ENCODE data around the gene MGME1. TPM values are rescaled to one million over a fixed set of nuclear protein-coding genes. Genes with fewer than 3 reads are reported as not detected.
A peak's percentile ranks its signal among the peaks of the same experiment; 100 is the strongest.

MGME1 gene
- total and polyA plus RNA-seq, 2 of the 13 experiments (the other 11 are each of a cell fraction or from before 2014, with no cell fraction given): 36.7 to 66.6 TPM

DNA sequence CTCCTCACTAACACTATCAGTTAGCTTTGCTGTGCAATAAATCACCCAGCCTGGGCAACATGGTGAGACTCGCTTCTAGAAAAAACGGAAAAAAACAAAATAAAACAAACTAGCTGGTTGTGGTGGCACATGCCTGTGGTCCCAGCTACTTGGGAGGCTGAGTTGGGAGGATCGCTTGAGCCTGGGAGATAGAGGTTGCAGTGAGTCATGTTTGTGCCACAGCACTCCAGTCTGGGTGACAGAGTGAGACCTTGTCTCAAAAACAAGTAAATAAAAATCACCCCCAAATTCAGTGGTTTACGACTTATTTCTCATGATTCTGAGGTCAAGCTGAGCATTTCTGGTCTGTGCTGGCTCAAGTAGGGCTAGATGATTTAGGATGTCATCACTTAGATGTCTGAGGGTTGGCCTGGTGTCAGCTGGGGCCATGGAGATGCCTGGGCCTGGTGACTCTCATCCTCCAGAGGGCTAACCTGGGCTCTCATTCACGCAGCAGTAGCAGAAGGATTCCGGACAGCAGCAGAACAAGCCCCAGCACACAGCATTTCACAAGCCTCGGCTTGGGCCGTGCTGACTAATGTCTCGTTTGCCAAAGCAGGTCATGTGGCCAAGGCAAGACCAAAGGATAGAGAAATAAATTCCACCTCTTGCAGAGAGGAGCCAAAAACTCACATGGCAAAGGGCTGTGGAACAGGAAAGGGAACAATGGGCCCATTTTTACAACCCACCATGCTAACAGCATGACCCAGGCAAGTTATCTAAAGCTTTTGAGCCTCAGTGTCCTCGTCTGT lies 32.5 kb downstream of the MGME1 start (continued):
- TF ChIP-seq PHF21A (CRISPR knock-in tag; IDR thresholded peaks at IDR 0.05) (0 out of 2 replicates have a peak, but pooled peaks have one; percentile 27), KDM6A (CRISPR knock-in tag; IDR thresholded peaks at IDR 0.05; ENCODE audit: low read depth) (peak; percentile 45; the same call in 1 of the 2 replicates), ZNF441 (CRISPR knock-in tag; IDR thresholded peaks at IDR 0.05; ENCODE audit: borderline replicate concordance) (peak; percentile 52; the same call in 1 of the 2 replicates), MED1 (CRISPR knock-in tag; IDR thresholded peaks at IDR 0.05) (no peak), ZNF337 (CRISPR knock-in tag; IDR thresholded peaks at IDR 0.05; ENCODE audit: borderline replicate concordance, low read depth) (no peak), MIER2 (CRISPR knock-in tag; IDR thresholded peaks at IDR 0.05) (no peak), ZSCAN22 (CRISPR knock-in tag; IDR thresholded peaks at IDR 0.05) (no peak), NR3C1 (CRISPR knock-in tag; IDR thresholded peaks at IDR 0.05) (no peak), ZNF431 (CRISPR knock-in tag; IDR thresholded peaks at IDR 0.05; ENCODE audit: borderline replicate concordance, low read depth) (no peak), TAF1 (CRISPR knock-in tag; IDR thresholded peaks at IDR 0.05) (no peak), SRSF4 (IDR thresholded peaks at IDR 0.05; ENCODE audit: low read depth, low read length, poor library complexity, severe bottlenecking) (no peak), GZF1 (CRISPR knock-in tag; IDR thresholded peaks at IDR 0.05) (no peak), NR2C2 (CRISPR knock-in tag; IDR thresholded peaks at IDR 0.05; ENCODE audit: borderline replicate concordance) (no peak), HNRNPK (IDR thresholded peaks at IDR 0.05; ENCODE audit: low read depth, low read length, poor library complexity, severe bottlenecking) (no peak), ZNF766 (CRISPR knock-in tag; IDR thresholded peaks at IDR 0.05; ENCODE audit: borderline replicate concordance) (no peak), MEIS2 (CRISPR knock-in tag; IDR thresholded peaks at IDR 0.05) (no peak), TCF7L2 (IDR thresholded peaks at IDR 0.05; ENCODE audit: low read depth, low read length) (no peak), ZMAT3 (CRISPR knock-in tag; conservative IDR thresholded peaks at IDR 0.05) (no peak), ZNF12 (CRISPR knock-in tag; IDR thresholded peaks at IDR 0.05) (peak; percentile 97), RXRA (CRISPR knock-in tag; IDR thresholded peaks at IDR 0.05) (peak; percentile 69; the same call in 1 of the 2 replicates), MAZ (IDR thresholded peaks at IDR 0.05; ENCODE audit: borderline replicate concordance, low read depth, low read length) (no peak), MAZ (CRISPR knock-in tag; IDR thresholded peaks at IDR 0.05; ENCODE audit: low read depth) (no peak)
- TF ChIP-seq, protein P1, sequence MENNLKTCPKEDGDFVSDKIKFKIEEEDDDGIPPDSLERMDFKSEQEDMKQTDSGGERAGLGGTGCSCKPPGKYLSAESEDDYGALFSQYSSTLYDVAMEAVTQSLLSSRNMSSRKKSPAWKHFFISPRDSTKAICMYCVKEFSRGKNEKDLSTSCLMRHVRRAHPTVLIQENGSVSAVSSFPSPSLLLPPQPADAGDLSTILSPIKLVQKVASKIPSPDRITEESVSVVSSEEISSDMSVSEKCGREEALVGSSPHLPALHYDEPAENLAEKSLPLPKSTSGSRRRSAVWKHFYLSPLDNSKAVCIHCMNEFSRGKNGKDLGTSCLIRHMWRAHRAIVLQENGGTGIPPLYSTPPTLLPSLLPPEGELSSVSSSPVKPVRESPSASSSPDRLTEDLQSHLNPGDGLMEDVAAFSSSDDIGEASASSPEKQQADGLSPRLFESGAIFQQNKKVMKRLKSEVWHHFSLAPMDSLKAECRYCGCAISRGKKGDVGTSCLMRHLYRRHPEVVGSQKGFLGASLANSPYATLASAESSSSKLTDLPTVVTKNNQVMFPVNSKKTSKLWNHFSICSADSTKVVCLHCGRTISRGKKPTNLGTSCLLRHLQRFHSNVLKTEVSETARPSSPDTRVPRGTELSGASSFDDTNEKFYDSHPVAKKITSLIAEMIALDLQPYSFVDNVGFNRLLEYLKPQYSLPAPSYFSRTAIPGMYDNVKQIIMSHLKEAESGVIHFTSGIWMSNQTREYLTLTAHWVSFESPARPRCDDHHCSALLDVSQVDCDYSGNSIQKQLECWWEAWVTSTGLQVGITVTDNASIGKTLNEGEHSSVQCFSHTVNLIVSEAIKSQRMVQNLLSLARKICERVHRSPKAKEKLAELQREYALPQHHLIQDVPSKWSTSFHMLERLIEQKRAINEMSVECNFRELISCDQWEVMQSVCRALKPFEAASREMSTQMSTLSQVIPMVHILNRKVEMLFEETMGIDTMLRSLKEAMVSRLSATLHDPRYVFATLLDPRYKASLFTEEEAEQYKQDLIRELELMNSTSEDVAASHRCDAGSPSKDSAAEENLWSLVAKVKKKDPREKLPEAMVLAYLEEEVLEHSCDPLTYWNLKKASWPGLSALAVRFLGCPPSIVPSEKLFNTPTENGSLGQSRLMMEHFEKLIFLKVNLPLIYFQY (CRISPR knock-in tag; IDR thresholded peaks at IDR 0.05; ENCODE audit: borderline replicate concordance): 0 out of 2 replicates have a peak, but pooled peaks have one; percentile 52
- TF ChIP-seq, protein P2, sequence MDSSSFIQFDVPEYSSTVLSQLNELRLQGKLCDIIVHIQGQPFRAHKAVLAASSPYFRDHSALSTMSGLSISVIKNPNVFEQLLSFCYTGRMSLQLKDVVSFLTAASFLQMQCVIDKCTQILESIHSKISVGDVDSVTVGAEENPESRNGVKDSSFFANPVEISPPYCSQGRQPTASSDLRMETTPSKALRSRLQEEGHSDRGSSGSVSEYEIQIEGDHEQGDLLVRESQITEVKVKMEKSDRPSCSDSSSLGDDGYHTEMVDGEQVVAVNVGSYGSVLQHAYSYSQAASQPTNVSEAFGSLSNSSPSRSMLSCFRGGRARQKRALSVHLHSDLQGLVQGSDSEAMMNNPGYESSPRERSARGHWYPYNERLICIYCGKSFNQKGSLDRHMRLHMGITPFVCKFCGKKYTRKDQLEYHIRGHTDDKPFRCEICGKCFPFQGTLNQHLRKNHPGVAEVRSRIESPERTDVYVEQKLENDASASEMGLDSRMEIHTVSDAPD (CRISPR knock-in tag; IDR thresholded peaks at IDR 0.05): peak; percentile 77; the same call in 1 of the 2 replicates
- TF ChIP-seq, protein P3, sequence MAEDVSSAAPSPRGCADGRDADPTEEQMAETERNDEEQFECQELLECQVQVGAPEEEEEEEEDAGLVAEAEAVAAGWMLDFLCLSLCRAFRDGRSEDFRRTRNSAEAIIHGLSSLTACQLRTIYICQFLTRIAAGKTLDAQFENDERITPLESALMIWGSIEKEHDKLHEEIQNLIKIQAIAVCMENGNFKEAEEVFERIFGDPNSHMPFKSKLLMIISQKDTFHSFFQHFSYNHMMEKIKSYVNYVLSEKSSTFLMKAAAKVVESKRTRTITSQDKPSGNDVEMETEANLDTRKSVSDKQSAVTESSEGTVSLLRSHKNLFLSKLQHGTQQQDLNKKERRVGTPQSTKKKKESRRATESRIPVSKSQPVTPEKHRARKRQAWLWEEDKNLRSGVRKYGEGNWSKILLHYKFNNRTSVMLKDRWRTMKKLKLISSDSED (CRISPR knock-in tag; IDR thresholded peaks at IDR 0.05): no peak

Data from HepG2 (cell line).